Activated CD4-positive, alpha-beta T cell treated with anti-CD3 and anti-CD28 coated beads for 36 hours (primary cell): Measurements from ENCODE around the gene SNX15. TPM values are rescaled to one million over a fixed set of nuclear protein-coding genes. Genes with fewer than 3 reads are reported as not detected.
A peak's percentile ranks its signal among the peaks of the same experiment; 100 is the strongest.

ENCODE experiments used
- ATAC-seq: fragments of 200-7000 bp; cut with Tn5 transposase; one replicate; pipeline ENCODE4 v1.10.0; 2021; ENCODE audit warnings: mild to moderate bottlenecking, moderate library complexity
- CTCF ChIA-PET: fragments of 350-600 bp; sonication (Branson Sonifier 250); formaldehyde crosslinking; loops from one replicate; lab custom pipeline; 2021; ENCODE audit warnings: antibody characterized with exemption; lab: Charles Lee
- POLR2A ChIA-PET: fragments of 350-600 bp; sonication (Branson Sonifier 250); formaldehyde crosslinking; loops from one replicate; lab custom pipeline; 2021; ENCODE audit warnings: antibody characterized with exemption, inconsistent platforms; lab: Charles Lee
- DNase-seq: peaks from one replicate; pipeline ENCODE4 v3.0.0-alpha.2; 2020
- H3K27ac Mint-ChIP-seq: one replicate; pipeline ENCODE4 v1.8.0; 2021; ENCODE audit warnings: mixed read lengths
- H3K27me3 Mint-ChIP-seq: one replicate; pipeline ENCODE4 v1.8.0; 2021; ENCODE audit warnings: mixed read lengths
- H3K36me3 Mint-ChIP-seq: one replicate; pipeline ENCODE4 v1.8.0; 2021; ENCODE audit warnings: low read depth, mixed read lengths
- H3K4me1 Mint-ChIP-seq: one replicate; pipeline ENCODE4 v1.8.0; 2021; ENCODE audit warnings: mixed read lengths
- H3K4me3 Mint-ChIP-seq: one replicate; pipeline ENCODE4 v1.8.0; 2021; ENCODE audit warnings: mild to moderate bottlenecking, moderate library complexity, mixed read lengths
- H3K9me3 Mint-ChIP-seq: one replicate; pipeline ENCODE4 v1.8.0; 2021; ENCODE audit warnings: low read depth, mixed read lengths
- intact Hi-C, 2 experiments: fragments of 100-400 bp; cut with DNase I in 1 of 2; cut with micrococcal nuclease in 1 of 2; formaldehyde crosslinking; loops; one replicate each; pipeline versions ENCODE4 v1.14.2 to v1.15.1; 2022 to 2024; cut with DNase I, micrococcal nuclease
- total RNA-seq, 2 experiments: library from RNA; stranded (reverse); gene quantifications; one replicate each; pipeline ENCODE4 v1.2.3, GENCODE V29; 2021

Gene SNX15
- total RNA-seq, 2 experiments from 2014 or later, result 12.1 to 14.2 TPM

DNA sequence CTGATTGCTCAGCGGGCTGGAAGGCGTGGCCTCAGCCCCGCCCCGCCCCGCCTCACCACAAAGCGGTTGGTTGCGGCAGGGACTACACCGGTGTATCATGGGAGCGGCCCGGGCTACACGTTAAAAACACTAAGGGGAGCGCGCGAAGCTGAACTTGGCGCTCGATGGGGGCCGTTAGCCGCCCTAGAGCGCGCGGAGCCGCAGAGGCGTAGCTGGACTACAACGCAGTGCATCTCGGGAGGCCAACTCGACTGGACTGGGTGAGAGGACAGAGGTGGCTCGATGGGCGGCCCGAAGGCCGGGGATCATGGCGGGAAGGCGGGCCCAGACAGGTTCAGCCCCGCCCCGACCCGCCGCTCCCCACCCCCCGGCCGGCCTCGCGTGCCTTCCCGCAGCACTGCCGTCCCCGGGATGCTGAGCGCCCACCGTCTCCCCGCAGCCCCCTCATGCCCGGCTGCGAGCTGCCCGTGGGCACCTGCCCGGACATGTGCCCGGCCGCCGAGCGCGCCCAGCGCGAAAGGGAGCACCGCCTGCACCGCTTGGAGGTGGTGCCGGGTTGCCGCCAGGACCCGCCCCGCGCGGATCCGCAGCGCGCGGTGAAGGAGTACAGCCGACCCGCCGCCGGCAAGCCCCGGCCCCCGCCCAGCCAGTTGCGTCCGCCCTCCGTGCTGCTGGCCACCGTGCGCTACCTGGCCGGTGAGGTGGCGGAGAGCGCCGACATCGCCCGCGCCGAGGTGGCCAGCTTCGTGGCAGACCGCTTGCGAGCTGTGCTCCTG is 13.8 kb downstream of the SNX15 start, which contains the start of gene SAC3D1:
Gene SAC3D1, plus strand, starts transcription at position 364 of the 776 bp plus-strand sequence. Its CDS starts 83 bp downstream, at position 447.
- H3K36me3 Mint-ChIP-seq, result peaks cover 6% of the 10 kb centered on the region
- no peaks in the 10 kb centered on the region for H3K27me3 Mint-ChIP-seq
- ATAC-seq (peak; percentile 95), DNase-seq (peak; percentile 96)
- intact Hi-C loops, result loop anchor here (1.0 to 5.0 kb wide), 20 partner anchors 14 to 724 kb away; partner anchors contain the start of genes CDCA5 (in 2 of the 2), SNX15 (in 2 of the 2), ZFPL1 (in 2 of the 2) and ZNHIT2 (in 2 of the 2)
- CTCF ChIA-PET, result interaction anchor here (0.9 to 1.4 kb wide), 4 partner anchors 11 to 59 kb away, joined by 3 to 6 read pairs (median 4); no protein-coding TSS in a partner anchor
- H3K27ac Mint-ChIP-seq, result peak within 1 kb of the TSS; percentile 95
- peak within 1 kb of the TSS; percentile 86 for H3K4me3 Mint-ChIP-seq
- POLR2A ChIA-PET, result interaction anchor here (0.8 kb wide), 1 partner anchor 27 kb away, joined by 3 read pairs; no protein-coding TSS in a partner anchor
- H3K9me3 Mint-ChIP-seq, result no peaks in the 10 kb centered on the region
- H3K4me1 Mint-ChIP-seq, result peaks cover 17% of the 10 kb centered on the region

- no peak for ATAC-seq
- no peak overlapping the region for H3K27ac Mint-ChIP-seq
- ChIA-PET POLR2A (interaction anchor here (0.6 kb wide), 1 partner anchor 202 kb away, joined by 4 read pairs; no protein-coding TSS in a partner anchor), CTCF (no interaction called here)
- peaks cover 30% of the 10 kb centered on the region for H3K4me1 Mint-ChIP-seq
- H3K9me3 Mint-ChIP-seq, result no peaks in the 10 kb centered on the region
- no peaks in the 10 kb centered on the region for H3K27me3 Mint-ChIP-seq
- peak overlapping the region; percentile 86 for H3K4me3 Mint-ChIP-seq
- H3K36me3 Mint-ChIP-seq, result peaks cover 6% of the 10 kb centered on the region
- no peak for DNase-seq
- intact Hi-C loops, result loop anchor here in 1 of 2 experiments (5.0 kb wide), 1 partner anchor 39 kb away; the partner anchor contains the start of genes CDCA5 and ZFPL1
Observed at GRCh38 chr11:65042891-65043290, 15.7 kb downstream of the SNX15 start.

DNA sequence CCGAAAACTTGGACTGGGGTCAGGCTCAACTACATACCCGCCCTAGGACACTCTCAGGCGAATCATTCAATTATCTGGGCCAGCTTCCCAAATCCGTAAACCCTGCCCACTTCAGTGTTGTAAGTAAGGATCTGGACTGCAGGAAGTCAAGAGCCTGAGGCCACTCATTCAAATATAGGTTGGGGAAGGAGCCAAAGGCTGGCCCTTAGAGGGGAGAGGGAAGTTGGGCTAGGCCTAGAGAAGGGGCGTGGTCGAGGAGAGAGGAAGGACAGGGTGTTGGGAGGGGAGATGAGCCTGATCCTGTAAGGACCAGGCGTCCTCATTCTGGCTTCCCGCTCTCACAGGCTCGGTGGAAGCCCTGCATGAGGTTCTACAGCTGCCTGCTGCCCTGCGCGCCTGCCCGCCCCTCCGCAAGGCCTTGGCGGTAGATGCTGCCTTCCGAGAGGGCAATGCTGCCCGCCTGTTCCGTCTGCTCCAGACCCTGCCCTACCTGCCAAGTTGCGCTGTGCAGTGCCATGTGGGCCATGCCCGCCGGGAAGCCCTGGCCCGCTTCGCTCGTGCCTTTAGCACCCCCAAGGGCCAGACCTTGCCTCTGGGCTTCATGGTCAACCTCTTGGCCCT is 16.8 kb downstream of the SNX15 start:
- no peak overlapping the region for H3K27ac Mint-ChIP-seq
- H3K27me3 Mint-ChIP-seq, result no peaks in the 10 kb centered on the region
- H3K4me3 Mint-ChIP-seq, result no peak overlapping the region
- intact Hi-C loops, result loop anchor here in 1 of 2 experiments (5.0 kb wide), 1 partner anchor 38 kb away; the partner anchor contains the start of genes CDCA5 and ZFPL1
- POLR2A ChIA-PET, result no interaction called here
- no peak for DNase-seq
- ATAC-seq, result no peak
- CTCF ChIA-PET, result no interaction called here
- peaks cover 6% of the 10 kb centered on the region for H3K36me3 Mint-ChIP-seq
- no peaks in the 10 kb centered on the region for H3K9me3 Mint-ChIP-seq
- peaks cover 34% of the 10 kb centered on the region for H3K4me1 Mint-ChIP-seq

DNA sequence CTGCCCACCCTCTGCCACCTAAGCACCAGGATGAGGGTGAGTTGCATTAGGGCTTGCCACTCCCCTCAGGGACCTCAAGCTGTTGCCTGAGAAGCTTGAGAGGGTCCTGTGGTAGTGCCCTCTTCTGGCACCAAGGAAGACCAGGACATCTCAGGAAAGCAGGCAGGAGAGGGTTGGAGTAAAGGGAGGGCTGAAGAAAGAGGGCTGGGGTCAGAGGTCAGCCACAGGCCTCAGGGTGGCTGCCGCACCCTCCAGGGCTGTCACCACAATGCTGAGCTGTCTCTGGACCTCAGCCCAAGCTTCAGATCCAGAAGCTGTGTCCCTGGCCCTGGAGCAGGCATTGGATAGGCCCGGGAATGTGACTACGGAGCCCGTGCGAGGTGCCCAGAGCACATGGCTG is 17.8 kb downstream of the SNX15 start:
- H3K27me3 Mint-ChIP-seq, result no peaks in the 10 kb centered on the region
- no peak overlapping the region for H3K27ac Mint-ChIP-seq
- H3K4me3 Mint-ChIP-seq, result no peak overlapping the region
- ATAC-seq (no peak), DNase-seq (no peak)
- CTCF ChIA-PET, result no interaction called here
- peaks cover 6% of the 10 kb centered on the region for H3K36me3 Mint-ChIP-seq
- intact Hi-C loops, result no loop called here
- POLR2A ChIA-PET, result no interaction called here
- H3K4me1 Mint-ChIP-seq, result peaks cover 34% of the 10 kb centered on the region
- H3K9me3 Mint-ChIP-seq, result no peaks in the 10 kb centered on the region

- peaks cover 6% of the 10 kb centered on the region for H3K36me3 Mint-ChIP-seq
- DNase-seq (no peak), ATAC-seq (no peak)
- ChIA-PET POLR2A (interaction anchor here (0.5 kb wide), 1 partner anchor 12 kb away, joined by 4 read pairs; no protein-coding TSS in a partner anchor), CTCF (interaction anchor here (0.9 kb wide), 1 partner anchor 270 kb away, joined by 3 read pairs; no protein-coding TSS in a partner anchor)
- no peaks in the 10 kb centered on the region for H3K27me3 Mint-ChIP-seq
- no peak overlapping the region for H3K27ac Mint-ChIP-seq
- H3K4me3 Mint-ChIP-seq, result no peak overlapping the region
- intact Hi-C loops, result no loop called here
- H3K9me3 Mint-ChIP-seq, result no peaks in the 10 kb centered on the region
- H3K4me1 Mint-ChIP-seq, result peaks cover 32% of the 10 kb centered on the region
Observed at GRCh38 chr11:65045728-65046127, 18.5 kb downstream of the SNX15 start.

DNA sequence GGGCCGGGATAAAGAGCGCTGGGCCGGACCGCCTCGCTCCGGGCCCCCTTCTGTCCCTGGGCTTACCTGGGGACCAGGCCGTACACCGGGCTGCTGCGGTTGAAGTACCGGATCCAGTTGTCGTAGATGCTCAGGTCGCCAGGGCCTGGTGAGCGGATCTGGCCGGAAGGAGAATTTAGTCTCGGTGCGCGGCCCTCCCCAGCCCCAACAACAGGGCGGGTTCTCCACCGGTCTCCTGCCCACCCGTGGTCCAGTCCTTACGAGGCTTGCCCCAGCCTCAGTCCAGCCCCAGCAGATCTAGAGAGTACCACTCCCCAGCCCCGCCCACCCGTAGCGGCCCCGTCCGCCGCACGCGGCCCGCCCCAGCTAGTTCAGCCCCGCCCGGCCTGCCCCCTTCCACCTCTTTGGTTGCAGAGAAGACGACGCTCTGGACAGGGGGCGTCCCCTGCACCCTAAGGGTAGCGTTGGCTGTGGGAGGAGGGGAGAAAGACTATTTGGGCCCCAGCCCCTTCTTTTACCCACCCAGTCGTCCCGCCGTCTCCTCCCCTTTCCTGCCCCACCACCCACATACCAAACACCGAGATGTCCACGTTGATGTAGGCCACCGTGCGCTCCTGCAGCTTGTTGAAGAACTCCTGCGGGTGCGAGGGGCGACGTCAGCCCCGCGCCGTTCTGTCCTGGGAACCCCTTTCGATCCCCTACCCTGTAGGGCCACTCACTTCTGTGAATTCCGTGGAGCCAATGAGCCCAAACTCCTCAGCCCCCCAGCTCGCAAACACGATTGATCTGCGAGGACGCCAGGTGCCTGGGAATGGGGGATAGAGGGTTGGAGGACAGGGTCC is 20.6 kb downstream of the SNX15 start:
- Mint-ChIP-seq H3K36me3 (peaks cover 6% of the 10 kb centered on the region), H3K9me3 (no peaks in the 10 kb centered on the region), H3K27ac (peak overlapping the region; percentile 51), H3K4me3 (peak overlapping the region; percentile 66), H3K4me1 (peaks cover 20% of the 10 kb centered on the region), H3K27me3 (no peaks in the 10 kb centered on the region)
- intact Hi-C loops, result no loop called here
- ChIA-PET POLR2A (interaction anchor here (0.6 kb wide), 1 partner anchor 276 kb away, joined by 3 read pairs; no protein-coding TSS in a partner anchor), CTCF (interaction anchor here (0.6 to 1.2 kb wide), 3 partner anchors 10 to 35 kb away, joined by 4 to 7 read pairs (median 5); partner anchors contain the start of gene ARL2)
- DNase-seq (peak; percentile 51), ATAC-seq (peak; percentile 53)

- no peak overlapping the region for H3K4me3 Mint-ChIP-seq
- DNase-seq (no peak), ATAC-seq (no peak)
- H3K9me3 Mint-ChIP-seq, result no peaks in the 10 kb centered on the region
- no peak overlapping the region for H3K27ac Mint-ChIP-seq
- H3K27me3 Mint-ChIP-seq, result no peaks in the 10 kb centered on the region
- ChIA-PET CTCF (no interaction called here), POLR2A (no interaction called here)
- intact Hi-C loops, result no loop called here
- peaks cover 30% of the 10 kb centered on the region for H3K4me1 Mint-ChIP-seq
- H3K36me3 Mint-ChIP-seq, result no peaks in the 10 kb centered on the region
Observed at GRCh38 chr11:65051398-65051858, 24.2 kb downstream of the SNX15 start.

GRCh38 chr11:65053827-65054508 is 26.7 kb downstream of the SNX15 start:
- POLR2A ChIA-PET, result no interaction called here
- peak overlapping the region; percentile 48 for H3K27ac Mint-ChIP-seq
- H3K4me3 Mint-ChIP-seq, result peak overlapping the region; percentile 10
- CTCF ChIA-PET, result interaction anchor here (0.6 to 1.0 kb wide), 2 partner anchors 206 to 774 kb away, joined by 3 read pairs; no protein-coding TSS in a partner anchor
- DNase-seq, result peak; percentile 45
- ATAC-seq, result peak; percentile 47
- H3K4me1 Mint-ChIP-seq, result peaks cover 17% of the 10 kb centered on the region
- no peaks in the 10 kb centered on the region for H3K9me3 Mint-ChIP-seq
- intact Hi-C loops, result no loop called here
- no peaks in the 10 kb centered on the region for H3K27me3 Mint-ChIP-seq
- H3K36me3 Mint-ChIP-seq, result no peaks in the 10 kb centered on the region

GRCh38 chr11:65055538-65055937 is 28.3 kb downstream of the SNX15 start:
- H3K27me3 Mint-ChIP-seq, result no peaks in the 10 kb centered on the region
- no peak overlapping the region for H3K27ac Mint-ChIP-seq
- H3K9me3 Mint-ChIP-seq, result no peaks in the 10 kb centered on the region
- ChIA-PET CTCF (interaction anchor here (0.6 kb wide), 1 partner anchor 33 kb away, joined by 3 read pairs; no protein-coding TSS in a partner anchor), POLR2A (no interaction called here)
- DNase-seq, result no peak
- ATAC-seq, result no peak
- no peaks in the 10 kb centered on the region for H3K36me3 Mint-ChIP-seq
- intact Hi-C loops, result no loop called here
- no peak overlapping the region for H3K4me3 Mint-ChIP-seq
- peaks cover 17% of the 10 kb centered on the region for H3K4me1 Mint-ChIP-seq

DNA sequence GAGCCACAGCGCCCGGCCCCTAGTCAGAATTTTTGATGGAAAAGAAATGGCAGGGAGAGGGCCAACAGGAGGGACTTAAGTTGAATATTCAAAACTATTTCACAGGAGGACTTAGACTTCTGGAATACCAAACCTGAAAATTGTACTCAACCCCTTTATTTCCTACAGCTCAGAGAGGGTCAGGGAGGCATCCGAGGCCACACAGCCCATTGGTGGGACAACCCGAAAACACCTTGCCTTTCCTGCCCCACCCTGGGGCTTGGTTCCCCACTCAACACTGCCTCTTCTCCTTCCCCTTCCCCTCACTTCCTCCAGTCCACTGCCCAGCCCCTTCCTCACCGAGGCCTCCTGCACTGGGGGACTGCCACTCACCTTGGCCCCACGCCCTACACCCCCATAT is 29.8 kb downstream of the SNX15 start:
- H3K4me3 Mint-ChIP-seq, result no peak overlapping the region
- H3K9me3 Mint-ChIP-seq, result no peaks in the 10 kb centered on the region
- H3K36me3 Mint-ChIP-seq, result no peaks in the 10 kb centered on the region
- intact Hi-C loops, result no loop called here
- ATAC-seq (no peak), DNase-seq (no peak)
- no peaks in the 10 kb centered on the region for H3K27me3 Mint-ChIP-seq
- H3K4me1 Mint-ChIP-seq, result peaks cover 21% of the 10 kb centered on the region
- no peak overlapping the region for H3K27ac Mint-ChIP-seq
- ChIA-PET POLR2A (no interaction called here), CTCF (no interaction called here)
